Activated T-cell treated with anti-CD3 and anti-CD28 coated beads for 1 hour (primary cell): Measurements from ENCODE around the gene DNASE1.
"Not testable (repeated sequence)": the region's sequence is repeated elsewhere in the genome, so short reads cannot be mapped to it uniquely, and the experiment has no call there.

ENCODE experiments used
- DNase-seq: peaks from one replicate; pipeline ENCODE4 v3.0.0-alpha.2; 2020; ENCODE audit warnings: low read depth

DNASE1 gene

DNA sequence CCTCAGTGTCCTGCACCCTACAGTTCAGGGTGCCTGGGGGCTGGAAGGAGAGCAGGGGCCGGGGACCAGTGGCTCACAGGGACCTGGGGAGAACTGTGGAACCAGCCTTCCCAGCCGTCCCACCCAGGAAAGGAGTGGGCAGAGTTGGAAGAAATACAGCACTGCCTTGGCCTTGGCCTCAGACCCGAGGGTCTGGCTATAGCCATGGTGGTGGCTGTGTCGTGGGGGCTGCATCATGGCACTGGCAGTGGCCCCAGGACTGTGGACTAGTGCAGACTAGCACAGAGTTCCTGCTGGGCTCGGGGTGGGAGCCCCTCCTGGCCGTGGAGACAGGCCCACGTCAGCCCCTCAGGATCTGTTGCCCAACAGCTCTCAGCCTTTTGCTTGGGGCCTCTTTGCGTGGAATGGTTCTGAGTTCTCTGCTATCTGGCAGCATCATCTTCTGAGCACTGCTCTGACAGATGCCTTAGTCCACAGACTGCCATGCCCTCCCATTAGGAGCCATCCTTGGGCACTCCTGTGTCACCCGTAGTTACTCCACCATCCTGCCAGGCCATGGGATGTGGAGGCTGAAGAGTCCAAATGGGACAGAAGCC, 12.6 kb upstream of the DNASE1 start:
- no peak for DNase-seq

DNA sequence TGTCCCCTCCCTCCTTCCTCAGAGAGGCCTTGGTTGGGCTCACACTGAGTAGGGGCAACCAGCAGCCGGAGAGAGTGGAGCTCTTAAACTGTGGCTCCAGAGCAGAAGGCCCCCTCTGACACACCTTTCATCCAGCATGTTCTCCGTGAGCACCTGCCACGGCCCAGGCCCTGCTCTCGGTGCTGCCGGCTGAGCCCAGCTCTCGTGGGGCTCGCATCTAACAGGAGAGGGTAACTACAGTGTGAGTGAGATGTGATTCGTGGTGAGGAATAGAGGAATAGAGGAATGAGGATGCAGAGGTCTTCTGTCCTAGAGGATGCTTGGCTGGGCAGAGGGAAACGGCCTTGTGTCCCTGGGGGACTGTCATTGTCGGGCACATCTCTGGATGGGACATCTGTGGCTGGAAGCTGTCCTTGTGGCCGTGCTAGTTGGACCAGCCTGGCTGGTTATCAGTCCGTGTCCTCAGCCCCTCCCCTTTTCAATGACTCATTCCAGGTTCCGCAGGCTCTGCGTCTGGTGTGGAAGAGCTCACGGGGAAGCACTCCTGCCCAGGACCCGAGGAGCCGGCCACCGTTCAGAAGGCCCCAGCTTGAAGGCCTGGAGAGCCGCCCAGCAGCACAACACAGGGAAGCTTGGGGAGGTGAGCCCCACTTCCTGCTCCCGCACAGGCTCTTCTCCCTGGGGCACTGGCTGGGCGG, 11.9 kb upstream of the DNASE1 start:
- DNase-seq, result no peak

DNA sequence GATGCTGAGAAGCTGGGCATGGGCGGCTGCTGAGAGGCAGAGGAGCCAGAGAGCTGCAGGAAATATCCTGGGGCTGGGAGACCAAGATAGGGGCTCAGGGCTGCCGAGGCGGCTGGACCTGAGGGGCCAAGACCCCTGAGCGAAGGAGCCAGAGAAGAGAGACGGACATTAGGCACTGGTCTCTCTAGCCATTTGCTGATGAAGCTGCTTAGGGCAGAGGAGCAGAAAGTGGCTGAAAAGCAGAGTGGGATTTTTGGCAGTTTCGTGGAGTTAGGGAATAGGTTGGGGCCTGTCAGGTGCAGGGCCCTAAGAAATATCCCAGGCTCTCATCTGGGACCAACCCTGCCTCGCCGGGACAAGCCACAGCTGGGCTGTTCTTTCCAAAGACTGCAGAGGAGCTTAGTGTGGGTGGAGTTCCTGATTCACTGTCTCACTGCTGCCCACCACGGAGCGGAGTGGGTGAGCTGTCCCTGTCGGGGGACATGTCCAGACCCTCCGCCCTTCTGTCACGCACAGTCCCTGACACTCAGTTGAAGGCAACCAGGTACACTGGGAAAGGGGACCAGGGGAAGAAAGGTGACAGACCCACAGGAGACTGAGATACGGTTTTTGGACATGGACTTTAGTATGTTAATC, 11.3 kb upstream of the DNASE1 start:
- DNase-seq, result no peak

DNA sequence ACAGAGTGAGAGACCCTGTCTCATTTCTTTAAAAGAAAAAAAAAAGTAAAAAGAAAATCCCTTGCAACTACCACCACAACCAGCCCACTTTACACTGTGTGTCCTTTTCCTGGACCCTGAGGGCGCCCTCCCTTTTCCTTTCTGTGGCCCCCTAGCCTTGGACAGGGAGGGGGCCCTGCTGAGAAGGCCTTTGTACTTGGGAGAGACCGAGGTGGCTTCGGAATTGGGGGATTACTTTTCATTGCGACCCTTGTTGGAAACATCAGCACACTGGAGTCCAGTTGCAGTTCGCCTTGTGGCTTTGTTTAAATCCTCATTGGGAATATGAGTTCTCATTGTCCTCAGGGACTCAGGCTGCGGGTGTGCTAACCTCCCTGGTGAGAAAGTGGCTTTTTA, 9.4 kb upstream of the DNASE1 start:
- DNase-seq, result no peak

DNA sequence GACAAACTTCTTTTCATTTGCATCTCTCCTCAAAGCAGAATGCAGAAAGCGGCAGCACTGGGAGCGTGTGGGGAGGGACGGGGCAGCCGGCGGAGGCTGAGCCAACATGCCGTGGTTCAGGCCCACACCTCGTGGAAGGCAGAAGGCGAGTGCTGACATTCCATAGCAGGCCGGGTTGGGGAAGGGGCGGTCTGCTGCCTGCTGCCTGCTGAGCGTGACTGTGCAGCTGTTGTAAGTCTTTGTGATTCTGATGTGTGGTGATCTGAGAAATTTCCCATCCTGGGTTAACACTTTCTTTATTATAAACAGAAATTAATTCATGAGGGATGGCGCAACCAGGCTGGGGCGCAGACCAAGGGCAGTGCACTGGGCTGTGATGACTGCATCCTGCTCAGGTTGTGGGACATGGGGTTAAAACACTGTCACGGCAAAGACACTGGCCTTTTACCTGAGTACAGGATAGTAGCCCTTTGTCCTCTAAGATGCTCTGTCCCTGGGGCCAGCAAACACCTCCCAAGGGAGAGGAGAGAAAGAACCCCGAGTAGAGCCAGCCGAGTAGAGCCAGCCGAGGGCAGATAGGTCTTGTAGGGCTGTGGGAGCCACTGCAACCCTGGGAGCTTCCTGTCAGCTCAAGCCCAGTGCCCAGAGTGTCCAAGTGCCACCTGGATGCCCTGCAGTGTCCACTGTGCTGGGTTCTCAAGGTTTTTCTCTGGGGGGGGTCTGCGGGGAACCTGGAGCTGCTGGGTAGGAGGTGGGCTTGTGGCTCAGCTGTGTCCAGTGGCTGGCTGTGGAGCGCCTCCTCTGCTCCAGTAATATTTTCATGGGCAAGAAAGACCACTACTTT, 8.8 kb upstream of the DNASE1 start:
- no peak for DNase-seq

DNA sequence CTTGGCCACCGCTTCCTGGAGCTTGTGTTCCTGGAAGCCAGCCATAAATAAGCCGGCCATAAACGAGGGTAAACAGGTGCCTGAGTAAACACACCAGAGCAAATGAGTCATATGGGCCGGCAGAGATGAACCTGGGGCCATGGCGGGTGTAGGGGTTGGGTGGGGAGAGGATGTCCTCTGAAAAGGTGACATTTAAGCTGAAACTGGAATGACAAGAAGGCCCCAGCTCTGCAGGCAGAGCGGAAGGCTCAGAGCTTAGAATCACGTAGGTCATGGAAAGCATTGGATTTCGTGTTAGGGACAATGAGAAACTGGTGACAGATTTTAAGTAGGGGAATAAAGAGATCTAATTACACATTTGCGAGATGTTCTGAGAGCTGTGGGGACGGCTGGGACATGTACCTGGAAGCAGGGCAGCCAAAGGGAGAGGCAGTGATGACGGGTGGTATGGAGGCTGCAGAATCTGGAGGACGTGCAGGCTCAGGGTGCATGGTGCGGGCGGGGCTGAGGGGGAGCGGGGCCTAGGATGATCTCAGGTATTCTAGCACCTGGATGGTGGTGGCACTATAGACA, 8.1 kb upstream of the DNASE1 start:
- DNase-seq, result no peak

DNA sequence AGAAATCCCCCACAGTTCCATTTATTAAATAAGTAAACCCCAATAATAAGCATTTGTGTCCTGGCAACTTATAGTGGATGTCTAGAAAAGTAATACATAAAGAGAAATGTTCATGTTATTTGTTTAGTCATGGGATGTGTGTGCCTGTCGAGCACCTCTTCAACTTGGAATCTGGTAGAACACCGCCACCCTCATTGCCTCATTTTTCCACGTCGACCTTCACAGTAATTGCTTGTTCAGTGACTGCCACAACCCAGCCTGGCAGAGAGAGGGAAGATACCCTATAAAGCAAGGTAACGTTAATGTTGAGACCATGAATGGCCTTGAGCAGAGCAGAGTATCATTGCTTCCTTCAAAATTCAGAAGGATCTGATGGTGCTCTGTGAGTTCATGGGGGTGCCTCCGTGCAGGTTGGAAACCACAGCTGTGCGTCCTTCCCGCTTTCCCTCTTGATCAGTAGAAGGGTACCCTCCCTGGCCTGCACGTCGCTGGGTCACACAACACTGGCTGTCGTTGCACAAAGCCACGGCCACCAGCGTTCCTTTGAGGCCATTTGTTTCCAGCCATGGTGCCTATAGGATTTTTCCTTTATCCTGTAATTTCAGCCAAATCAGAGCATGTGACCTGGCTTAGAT, 3.7 kb upstream of the DNASE1 start:
- no peak for DNase-seq

DNA sequence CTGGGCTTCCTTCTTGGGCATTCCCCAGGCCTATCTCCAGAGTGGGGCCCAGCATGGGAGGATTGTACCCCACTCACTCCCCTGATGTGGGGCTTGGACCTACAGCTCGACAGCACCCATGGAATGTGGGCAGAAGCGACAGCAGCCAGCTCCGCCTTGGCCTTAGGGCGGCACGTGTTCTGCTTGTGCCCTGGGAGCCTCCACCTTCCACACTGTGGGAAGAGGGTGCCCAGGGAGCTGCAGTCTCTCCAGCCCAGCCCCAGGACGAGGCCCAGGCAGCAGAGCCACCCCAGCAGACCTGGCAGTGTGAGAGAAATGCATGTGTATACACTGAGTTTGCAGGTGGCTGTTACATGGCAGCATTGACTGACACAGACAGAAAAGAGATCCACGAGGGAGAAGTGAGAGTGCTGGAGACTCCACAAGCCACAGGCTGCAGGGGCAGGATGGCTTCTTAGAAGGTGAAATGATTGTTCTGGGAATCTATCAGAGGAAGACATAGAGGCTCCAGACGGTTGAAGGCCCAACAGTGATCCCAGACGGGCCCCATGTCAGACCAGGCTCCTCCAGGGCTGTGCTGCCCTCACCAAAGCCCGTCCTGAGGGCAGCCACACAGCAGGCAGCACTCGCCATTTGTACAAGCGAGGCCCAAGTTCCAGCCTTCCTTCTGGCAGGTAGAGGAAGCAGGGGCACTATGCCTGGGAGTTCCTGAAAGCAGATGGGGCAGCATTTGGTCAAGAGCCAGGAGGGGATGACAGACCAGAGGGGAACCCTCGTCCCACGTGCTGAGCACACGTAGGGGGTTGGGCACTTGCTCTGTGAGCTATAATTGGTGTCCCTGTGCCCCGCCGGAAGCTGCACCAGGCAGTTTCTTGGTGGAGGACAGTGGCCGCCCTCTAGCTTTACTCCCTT, 2.8 kb upstream of the DNASE1 start:
- DNase-seq, result no peak

DNA sequence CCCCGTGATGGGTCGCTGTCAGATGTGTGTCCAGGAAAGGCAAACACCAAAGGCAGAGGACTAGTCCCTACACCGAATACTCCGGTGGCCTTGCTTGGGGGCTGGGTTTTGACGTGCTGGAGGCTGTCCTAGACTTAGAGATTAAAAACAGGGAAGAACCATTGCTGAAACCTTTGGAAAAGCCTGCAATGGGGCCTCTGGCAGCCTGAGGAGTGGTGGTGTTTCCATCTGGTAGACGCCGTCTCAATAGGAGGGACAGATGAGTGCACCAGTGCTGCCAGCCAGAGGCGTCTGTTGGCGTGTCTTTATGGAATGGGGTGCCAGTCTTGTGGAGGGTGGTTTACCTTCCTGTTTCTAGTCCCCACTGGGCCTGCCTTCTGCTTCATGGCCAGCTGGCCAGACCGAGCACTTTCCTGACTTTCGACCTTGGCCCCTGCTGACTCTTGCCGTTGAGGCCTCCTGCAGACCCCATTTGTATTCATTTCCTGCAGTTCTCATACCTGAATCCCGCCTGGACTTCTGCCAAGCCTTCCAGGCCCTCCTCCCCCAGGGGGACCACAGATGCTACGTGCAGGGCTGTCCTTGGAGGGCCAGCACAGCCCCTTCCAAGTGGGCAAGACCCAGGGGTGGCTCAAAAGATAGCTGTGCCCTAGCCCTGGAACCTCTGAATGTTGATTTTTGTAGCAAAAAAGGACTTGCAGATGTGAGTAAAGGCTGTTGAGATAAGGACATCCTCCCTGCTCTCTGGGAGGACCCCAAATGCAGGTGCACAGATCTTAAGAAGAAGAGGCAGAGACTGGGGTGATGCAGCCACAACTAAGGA, 1.9 kb upstream of the DNASE1 start:
- DNase-seq, result no peak

DNA sequence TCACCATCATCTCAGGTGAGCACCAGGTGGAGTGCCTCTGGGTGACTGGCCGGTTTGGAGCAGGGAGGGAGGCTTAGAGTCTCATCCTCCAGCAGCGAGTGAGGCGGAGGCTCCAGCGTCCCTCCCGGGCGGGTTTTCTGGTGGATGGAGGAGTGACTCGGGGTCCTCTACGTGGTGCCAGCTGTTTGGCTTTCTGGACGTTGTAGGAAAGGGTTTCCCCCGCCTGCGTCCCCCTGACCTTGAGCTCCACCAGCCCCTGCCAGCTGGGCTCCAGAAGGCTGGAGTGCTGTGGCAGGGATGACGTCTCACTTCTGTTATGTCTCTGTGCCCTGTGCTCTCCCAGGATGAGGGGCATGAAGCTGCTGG, 522 bp downstream of the DNASE1 start:
- no peak for DNase-seq

DNA sequence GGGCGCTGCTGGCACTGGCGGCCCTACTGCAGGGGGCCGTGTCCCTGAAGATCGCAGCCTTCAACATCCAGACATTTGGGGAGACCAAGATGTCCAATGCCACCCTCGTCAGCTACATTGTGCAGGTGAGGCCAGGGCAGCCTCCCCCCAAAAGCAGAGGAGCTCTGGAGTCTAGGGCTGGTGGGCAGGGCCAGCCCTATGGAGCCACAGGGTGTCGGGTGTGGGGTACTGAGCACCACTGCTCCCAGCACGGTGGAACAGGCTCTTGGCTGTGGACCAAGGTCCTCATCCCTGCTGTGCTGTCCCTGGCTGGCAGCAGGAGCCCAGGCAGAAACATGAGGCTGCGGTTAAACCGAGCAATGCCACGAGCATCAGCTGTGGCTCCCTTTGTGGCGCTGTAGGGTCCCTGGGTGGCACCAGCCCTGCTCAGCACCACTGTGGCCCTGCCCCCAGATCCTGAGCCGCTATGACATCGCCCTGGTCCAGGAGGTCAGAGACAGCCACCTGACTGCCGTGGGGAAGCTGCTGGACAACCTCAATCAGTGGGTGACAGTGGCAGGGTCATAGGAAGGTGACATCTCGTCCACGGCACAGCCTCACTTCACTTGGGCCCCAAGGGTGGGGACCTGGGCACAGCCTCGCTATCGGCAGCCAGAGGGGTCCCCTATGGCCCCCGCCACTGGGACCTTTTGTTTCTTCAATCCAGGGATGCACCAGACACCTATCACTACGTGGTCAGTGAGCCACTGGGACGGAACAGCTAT, 1.1 kb downstream of the DNASE1 start:
- DNase-seq, result no peak

DNA sequence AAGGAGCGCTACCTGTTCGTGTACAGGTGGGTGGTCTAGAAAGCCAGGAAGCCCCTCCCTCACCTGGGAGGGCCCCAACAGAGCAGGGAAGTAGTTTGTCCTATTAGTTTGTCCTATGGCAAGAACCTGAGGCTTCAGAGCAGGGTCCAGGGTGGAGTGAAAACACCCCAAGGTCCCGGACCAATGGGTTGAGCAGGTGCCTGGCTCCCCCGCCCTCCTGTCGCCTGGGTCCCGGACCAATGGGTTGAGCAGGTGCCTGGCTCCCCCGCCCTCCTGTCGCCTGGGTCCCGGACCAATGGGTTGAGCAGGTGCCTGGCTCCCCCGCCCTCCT, 1.6 kb downstream of the DNASE1 start:
- not testable (repeated sequence) for DNase-seq

DNA sequence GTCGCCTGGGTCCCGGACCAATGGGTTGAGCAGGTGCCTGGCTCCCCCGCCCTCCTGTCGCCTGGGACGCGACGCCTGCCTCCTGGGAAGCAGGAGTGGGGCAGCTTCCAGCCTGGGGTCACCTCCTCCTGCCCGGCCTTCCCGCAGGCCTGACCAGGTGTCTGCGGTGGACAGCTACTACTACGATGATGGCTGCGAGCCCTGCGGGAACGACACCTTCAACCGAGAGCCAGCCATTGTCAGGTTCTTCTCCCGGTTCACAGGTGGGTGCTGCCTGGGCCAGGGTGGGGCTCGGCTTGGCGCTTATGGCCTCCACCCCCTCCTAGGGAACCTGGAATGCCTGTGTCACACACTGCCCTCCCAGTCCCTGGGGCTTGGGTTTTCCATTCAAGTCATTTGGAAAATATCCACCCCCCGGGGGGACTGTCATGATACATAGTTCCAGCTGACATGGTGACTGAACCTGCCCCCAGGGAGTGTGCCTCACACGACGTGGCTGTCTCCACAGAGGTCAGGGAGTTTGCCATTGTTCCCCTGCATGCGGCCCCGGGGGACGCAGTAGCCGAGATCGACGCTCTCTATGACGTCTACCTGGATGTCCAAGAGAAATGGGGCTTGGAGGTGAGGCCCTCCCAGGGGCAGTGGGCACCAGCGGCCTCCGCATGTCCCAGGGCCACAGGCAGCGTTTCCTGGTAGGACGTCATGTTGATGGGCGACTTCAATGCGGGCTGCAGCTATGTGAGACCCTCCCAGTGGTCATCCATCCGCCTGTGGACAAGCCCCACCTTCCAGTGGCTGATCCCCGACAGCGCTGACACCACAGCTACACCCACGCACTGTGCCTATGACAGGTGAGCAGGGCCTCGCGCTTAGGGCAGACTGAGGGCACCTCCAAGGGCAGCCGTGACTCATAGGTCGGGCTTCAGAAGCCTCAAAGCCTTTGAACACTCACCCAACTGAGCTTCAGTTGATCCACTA, 2.3 kb downstream of the DNASE1 start:
- no peak for DNase-seq

DNA sequence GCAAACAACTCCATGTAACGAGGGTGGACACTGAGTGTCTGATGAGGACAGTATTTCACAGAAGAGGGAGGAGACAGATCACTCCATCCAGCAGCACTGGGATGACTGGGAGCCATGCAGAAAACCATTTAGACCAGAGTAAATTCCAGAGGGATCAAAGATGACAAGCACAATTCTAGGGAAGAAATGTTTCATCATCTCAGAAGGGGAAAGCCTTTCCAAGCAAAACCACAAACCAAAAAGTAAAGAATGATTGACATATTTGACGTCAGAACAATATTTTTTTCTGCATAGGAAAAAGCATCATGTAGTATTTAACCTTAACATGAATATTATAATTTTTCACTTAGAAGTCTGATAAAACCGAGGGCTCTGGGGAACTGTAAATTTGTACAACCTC, 4.8 kb downstream of the DNASE1 start:
- DNase-seq, result no peak

DNA sequence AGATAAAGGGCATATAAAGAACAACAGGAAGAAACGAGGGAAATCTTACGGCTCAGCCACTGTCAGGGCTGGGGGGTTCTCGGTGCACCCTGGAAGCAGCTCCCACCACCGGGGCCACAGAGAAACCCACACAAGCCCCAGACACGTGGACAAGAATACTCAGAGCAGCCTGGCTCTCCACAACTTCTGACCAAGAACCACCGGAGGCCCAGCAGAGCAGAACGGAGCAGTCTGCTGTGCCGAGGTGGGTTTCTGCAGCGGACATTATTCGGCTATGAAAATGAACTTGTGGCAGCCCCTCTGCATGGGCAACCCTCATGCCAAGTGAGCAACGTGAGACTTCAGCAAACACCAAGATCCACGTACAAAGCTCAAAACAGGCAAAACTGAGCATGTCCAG, 6.8 kb downstream of the DNASE1 start:
- no peak for DNase-seq

DNA sequence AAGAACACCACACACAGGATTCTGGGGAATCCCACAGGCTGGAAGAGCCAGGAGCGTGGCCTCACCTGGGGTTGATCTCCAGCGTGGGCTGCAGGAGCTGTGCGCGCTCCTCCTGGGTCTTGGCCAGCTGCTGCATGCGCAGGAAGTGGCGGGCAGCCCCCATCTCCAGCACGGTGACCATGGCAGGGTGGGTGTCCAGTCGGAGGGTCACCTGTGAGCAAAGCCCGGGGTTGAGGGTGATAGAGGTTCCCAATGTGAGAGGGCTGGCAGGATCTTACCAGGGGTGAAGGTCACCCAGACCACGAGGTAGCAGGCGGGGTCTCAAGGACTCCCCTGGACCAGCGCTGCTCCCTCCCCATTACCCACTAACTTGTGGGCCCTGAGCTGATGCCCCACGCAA, 7.4 kb downstream of the DNASE1 start:
- DNase-seq, result no peak

DNA sequence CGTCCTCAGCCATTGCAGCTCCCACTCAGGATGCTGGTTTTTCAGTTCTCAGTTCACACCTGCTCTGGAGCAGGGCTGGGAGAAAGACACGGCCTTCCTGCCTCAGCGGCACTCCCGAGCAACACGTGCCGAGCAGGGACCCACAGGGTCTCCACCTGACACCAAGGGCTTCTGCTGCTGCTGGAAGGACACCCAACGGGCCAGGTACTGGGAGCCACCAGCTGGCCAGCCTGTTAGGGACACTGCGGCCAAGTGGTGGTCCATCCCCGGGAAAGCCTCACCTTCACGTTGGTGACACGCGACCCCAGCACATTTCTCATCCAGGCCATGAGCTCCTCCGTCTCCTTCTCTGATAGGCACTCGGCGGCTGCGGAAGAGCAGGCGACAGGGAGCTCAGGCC, 8.1 kb downstream of the DNASE1 start:
- no peak for DNase-seq

DNA sequence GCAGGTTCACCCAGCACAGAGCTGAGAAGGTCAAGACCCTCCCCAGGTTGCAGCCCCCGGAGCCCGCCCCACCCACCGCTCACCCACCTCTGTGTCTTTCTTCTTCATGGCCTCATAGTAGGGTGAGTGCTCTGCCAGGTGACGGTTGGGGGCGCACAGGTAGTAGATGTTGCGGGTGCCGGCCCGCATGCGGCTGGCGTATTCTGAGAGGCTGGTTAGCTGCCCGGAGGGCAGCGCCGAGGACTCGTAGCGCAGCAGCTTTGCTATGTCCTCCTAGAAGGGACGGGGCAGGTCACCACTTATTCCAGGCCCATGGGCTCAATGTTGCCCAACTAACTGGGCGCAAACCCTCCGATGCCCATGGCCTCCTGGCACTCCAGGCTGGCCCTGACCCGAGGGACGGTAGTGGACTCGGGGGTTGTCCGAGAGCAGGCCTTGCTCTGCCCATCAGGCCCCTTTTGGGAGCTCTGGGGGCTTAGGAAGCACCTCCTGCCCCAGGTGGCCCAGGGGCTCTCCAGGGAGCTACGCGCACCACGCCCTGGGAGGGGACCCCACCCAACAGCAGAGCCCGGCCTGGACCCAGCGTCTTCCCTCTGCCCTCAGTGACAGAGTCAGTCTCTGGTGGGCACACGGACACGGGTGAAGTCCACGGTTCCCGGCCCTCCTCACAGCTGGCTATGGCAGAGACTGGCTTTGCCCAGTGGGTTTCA, 9.9 kb downstream of the DNASE1 start:
- DNase-seq, result no peak
